OCI-LY7 (cell line): ENCODE measurements around the gene ADPRH.

Experiments used
- EZH2phosphoT487 ChIP-seq: fragments of 200-600 bp; sonication (generic); IDR thresholded peaks from 2 replicates; pipeline ENCODE4 v1.6.1; 2018; ENCODE audit warnings: low read depth, borderline replicate concordance, mild to moderate bottlenecking, mixed run types, antibody characterized with exemption, low read length, moderate library complexity, mixed read lengths
- TF ChIP-seq, protein P1 (sequence below): fragments of 200-600 bp; sonication (generic); conservative IDR thresholded peaks from 2 replicates; pipeline ENCODE4 v1.5.1; 2014; ENCODE audit warnings: mild to moderate bottlenecking, antibody characterized with exemption, low read length, moderate library complexity, mixed read lengths

DNA sequence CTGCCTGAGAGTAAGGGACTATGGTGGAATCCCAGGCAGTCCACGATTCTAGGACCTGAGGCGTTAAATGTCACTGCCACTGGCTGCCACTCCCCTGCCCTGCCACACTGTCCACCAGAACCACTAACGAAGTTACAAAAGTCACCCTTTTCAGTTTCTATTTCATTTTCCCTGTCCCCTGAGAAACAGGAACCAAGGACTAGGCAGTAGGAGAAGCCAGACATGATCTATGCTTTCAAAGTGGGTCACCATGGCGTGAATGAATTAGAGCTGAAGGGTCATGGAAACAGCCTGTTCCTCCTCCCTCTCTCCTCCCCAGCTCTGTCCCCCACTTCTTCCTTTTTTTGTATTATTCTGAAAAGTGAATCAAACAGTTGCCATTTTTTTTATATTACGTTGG is 9.1 kb upstream of the ADPRH start:
- TF ChIP-seq, protein P1, sequence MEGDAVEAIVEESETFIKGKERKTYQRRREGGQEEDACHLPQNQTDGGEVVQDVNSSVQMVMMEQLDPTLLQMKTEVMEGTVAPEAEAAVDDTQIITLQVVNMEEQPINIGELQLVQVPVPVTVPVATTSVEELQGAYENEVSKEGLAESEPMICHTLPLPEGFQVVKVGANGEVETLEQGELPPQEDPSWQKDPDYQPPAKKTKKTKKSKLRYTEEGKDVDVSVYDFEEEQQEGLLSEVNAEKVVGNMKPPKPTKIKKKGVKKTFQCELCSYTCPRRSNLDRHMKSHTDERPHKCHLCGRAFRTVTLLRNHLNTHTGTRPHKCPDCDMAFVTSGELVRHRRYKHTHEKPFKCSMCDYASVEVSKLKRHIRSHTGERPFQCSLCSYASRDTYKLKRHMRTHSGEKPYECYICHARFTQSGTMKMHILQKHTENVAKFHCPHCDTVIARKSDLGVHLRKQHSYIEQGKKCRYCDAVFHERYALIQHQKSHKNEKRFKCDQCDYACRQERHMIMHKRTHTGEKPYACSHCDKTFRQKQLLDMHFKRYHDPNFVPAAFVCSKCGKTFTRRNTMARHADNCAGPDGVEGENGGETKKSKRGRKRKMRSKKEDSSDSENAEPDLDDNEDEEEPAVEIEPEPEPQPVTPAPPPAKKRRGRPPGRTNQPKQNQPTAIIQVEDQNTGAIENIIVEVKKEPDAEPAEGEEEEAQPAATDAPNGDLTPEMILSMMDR, result no peak
- no peak for TF ChIP-seq EZH2phosphoT487
